Sigmoid colon (tissue), 7 donors: ENCODE measurements around the gene UBTD2. TPM values are rescaled to one million over a fixed set of nuclear protein-coding genes. Genes with fewer than 3 reads are reported as not detected.

Experiments
- DNase-seq: peaks from one replicate; pipeline ENCODE4 v3.0.0-alpha.2; 2019
- H3K27ac ChIP-seq, 4 donors: fragments of 200-600 bp; sonication (generic); one replicate each; pipeline ENCODE4 v1.5.1; 2016 to 2019; ENCODE audit warnings: mild to moderate bottlenecking in 1 of 4
- H3K27me3 ChIP-seq, 3 donors: fragments of 200-600 bp; sonication (generic); one replicate each; pipeline ENCODE4 v1.5.1; 2019; ENCODE audit warnings: mild to moderate bottlenecking in 1 of 3
- H3K36me3 ChIP-seq, 4 donors: fragments of 200-600 bp; sonication (generic); one replicate each; pipeline ENCODE4 v1.5.1; 2016 to 2019
- H3K4me1 ChIP-seq, 4 donors: fragments of 200-600 bp; sonication (generic); one replicate each; pipeline ENCODE4 v1.5.1; 2017 to 2019
- H3K4me3 ChIP-seq, 4 donors: fragments of 200-600 bp; sonication (generic); one replicate each; pipeline ENCODE4 v1.5.1; 2017 to 2019; ENCODE audit warnings: mild to moderate bottlenecking in 2 of 4, moderate library complexity in 1 of 4
- H3K9me3 ChIP-seq, 4 donors: fragments of 200-600 bp in 3 of 4; sonication (generic) in 3 of 4; one replicate each; pipeline versions ENCODE4 v1.5.1 to v1.6.1; 2013 to 2019
- CTCF ChIP-seq, 4 experiments: fragments of 450-650 bp in 3 of 4; fragments of 200-600 bp in 1 of 4; IDR thresholded peaks; one replicate each; pipeline ENCODE4 v1.5.1; 2016 to 2019; ENCODE audit warnings: antibody characterized with exemption in 4 of 4, mild to moderate bottlenecking in 3 of 4, moderate library complexity in 2 of 4
- EP300 ChIP-seq, 4 donors: sonication (generic); formaldehyde crosslinking; IDR thresholded peaks; one replicate each; pipeline ENCODE4 v1.6.1; 2017; ENCODE audit warnings: antibody characterized with exemption in 4 of 4
- POLR2A ChIP-seq, 2 donors: fragments of 450-650 bp; IDR thresholded peaks; one replicate each; pipeline ENCODE4 v1.6.1; 2016; ENCODE audit warnings: antibody characterized with exemption in 2 of 2, mild to moderate bottlenecking in 2 of 2, moderate library complexity in 2 of 2
- POLR2AphosphoS5 ChIP-seq, 4 donors: sonication (generic); formaldehyde crosslinking; IDR thresholded peaks; one replicate each; pipeline ENCODE4 v1.6.1; 2017; ENCODE audit warnings: antibody characterized with exemption in 4 of 4
- WGBS, 2 donors: extraction: QIAGEN DNeasy Blood & Tissue Kit; methylation state at CpG; one replicate each; pipeline ENCODE4 v1.1.7; 2013; 5-methylcytosine and 5-hydroxymethylcytosine counted together
- intact Hi-C: fragments of 100-400 bp; cut with DNase I; formaldehyde crosslinking; loops from one replicate; pipeline ENCODE4 v1.15.1; 2023
- polyA plus RNA-seq, 3 donors: library from polyadenylated mRNA; stranded (reverse); fragments of 200-250 nt; gene quantifications; one replicate each; pipeline ENCODE4 v1.2.3, GENCODE V29; 2013
- total RNA-seq, 4 donors: library from RNA; depleted of rRNA; stranded (reverse); fragments of >200 nt; gene quantifications; one replicate each; pipeline ENCODE4 v1.1.0, GENCODE V29; 2016
- donor health status: healthy with polysubstance abuse.
- donor health status: Bipolar disorder and iron deficiency.
- donor health status: healthy.

UBTD2 gene
- total and polyA plus RNA-seq, 7 donors = 12.1 to 22.1 (median 19.9) TPM

GRCh38 chr5:172175263-172175719 lies 108.3 kb downstream of the UBTD2 start:
- DNase-seq = peak; percentile 74
- H3K4me1 ChIP-seq = peaks cover 0 to 15% (median 3%) of the 10 kb centered on the region in 4 donors
- H3K27me3 ChIP-seq = no peaks in the 10 kb centered on the region
- intact Hi-C loops = no loop called here
- no peaks in the 10 kb centered on the region for H3K36me3 ChIP-seq
- H3K4me3 ChIP-seq = peak overlapping the region in 1 of 4 donors; percentile 19
- H3K27ac ChIP-seq = peak overlapping the region in 1 of 4 donors; percentile 41
- WGBS, 2 donors = 30 to 52% methylated on average over 7 of the region's 7 CpGs
- no peak for TF ChIP-seq CTCF (IDR thresholded peaks at IDR 0.05)
- H3K9me3 ChIP-seq = no peaks in the 10 kb centered on the region

- H3K27me3 ChIP-seq = no peaks in the 10 kb centered on the region
- TF ChIP-seq EP300 (IDR thresholded peaks at IDR 0.05) (no peak), CTCF (IDR thresholded peaks at IDR 0.05) (no peak), POLR2A (IDR thresholded peaks at IDR 0.05) (no peak), POLR2AphosphoS5 (IDR thresholded peaks at IDR 0.05) (no peak)
- 65 to 84% methylated on average over 12 of the region's 12 CpGs for WGBS, 2 donors
- no peaks in the 10 kb centered on the region for H3K9me3 ChIP-seq
- H3K4me1 ChIP-seq = peaks cover 0 to 9% (median 3%) of the 10 kb centered on the region in 4 donors
- intact Hi-C loops = no loop called here
- no peaks in the 10 kb centered on the region for H3K36me3 ChIP-seq
- H3K4me3 ChIP-seq = no peak overlapping the region
- DNase-seq = no peak
- H3K27ac ChIP-seq = no peak overlapping the region
Measured at GRCh38 chr5:172173564-172174153, 109.9 kb downstream of the UBTD2 start.

GRCh38 chr5:172172912-172173563 lies 110.5 kb downstream of the UBTD2 start:
- H3K9me3 ChIP-seq = no peaks in the 10 kb centered on the region
- no peaks in the 10 kb centered on the region for H3K36me3 ChIP-seq
- 77 to 86% methylated on average over 12 of the region's 12 CpGs for WGBS, 2 donors
- no peak overlapping the region for H3K27ac ChIP-seq
- peaks cover 0 to 15% (median 9%) of the 10 kb centered on the region in 4 donors for H3K4me1 ChIP-seq
- intact Hi-C loops = no loop called here
- TF ChIP-seq POLR2A (IDR thresholded peaks at IDR 0.05) (no peak), CTCF (IDR thresholded peaks at IDR 0.05) (no peak), POLR2AphosphoS5 (IDR thresholded peaks at IDR 0.05) (no peak), EP300 (IDR thresholded peaks at IDR 0.05) (no peak)
- DNase-seq = no peak
- H3K4me3 ChIP-seq = no peak overlapping the region
- no peaks in the 10 kb centered on the region for H3K27me3 ChIP-seq

GRCh38 chr5:172171118-172171517 lies 112.4 kb downstream of the UBTD2 start:
- no peak overlapping the region for H3K4me3 ChIP-seq
- no peak overlapping the region for H3K27ac ChIP-seq
- DNase-seq = no peak
- intact Hi-C loops = no loop called here
- H3K9me3 ChIP-seq = no peaks in the 10 kb centered on the region
- no peaks in the 10 kb centered on the region for H3K27me3 ChIP-seq
- TF ChIP-seq CTCF (IDR thresholded peaks at IDR 0.05) (no peak), POLR2AphosphoS5 (IDR thresholded peaks at IDR 0.05) (no peak), EP300 (IDR thresholded peaks at IDR 0.05) (no peak), POLR2A (IDR thresholded peaks at IDR 0.05) (no peak)
- 87 to 96% methylated on average over 8 of the region's 8 CpGs for WGBS, 2 donors
- H3K4me1 ChIP-seq = peaks cover 0 to 23% (median 10%) of the 10 kb centered on the region in 4 donors
- H3K36me3 ChIP-seq = no peaks in the 10 kb centered on the region
